Loucy (cell line): ENCODE results near the gene KCNK3.

Source experiments
- H2AFZ ChIP-seq: fragments of 200-600 bp; sonication (generic); 2 replicates; pipeline ENCODE4 v1.6.0; 2016; ENCODE audit warnings: antibody characterized with exemption, mild to moderate bottlenecking, low read length, moderate library complexity
- H3F3A ChIP-seq: fragments of 200-600 bp; 2 replicates; pipeline ENCODE4 v1.6.0; 2016; ENCODE audit warnings: antibody characterized with exemption, low read depth, mild to moderate bottlenecking
- H3K27me3 ChIP-seq: fragments of 200-600 bp; sonication (generic); 2 replicates; pipeline ENCODE4 v1.6.1; 2014; ENCODE audit warnings: low read length, mild to moderate bottlenecking; ENCODE audit not compliant: insufficient read depth, poor library complexity, severe bottlenecking
- H3K36me3 ChIP-seq: fragments of 200-600 bp; sonication (generic); 2 replicates; pipeline ENCODE4 v1.6.1; 2016; ENCODE audit warnings: low read length; ENCODE audit not compliant: insufficient read depth
- H3K4me1 ChIP-seq: fragments of 200-600 bp; sonication (generic); 2 replicates; pipeline ENCODE4 v1.5.1; 2014; ENCODE audit warnings: low read length, mild to moderate bottlenecking; ENCODE audit not compliant: insufficient read depth, poor library complexity, severe bottlenecking
- H3K4me2 ChIP-seq: fragments of 200-600 bp; sonication (generic); 2 replicates; pipeline ENCODE4 v1.6.0; 2014; ENCODE audit warnings: antibody characterized with exemption, low read length, low read depth, mild to moderate bottlenecking; ENCODE audit not compliant: poor library complexity, severe bottlenecking
- H3K4me3 ChIP-seq: fragments of 200-600 bp; sonication (generic); 2 replicates; pipeline ENCODE4 v1.5.1; 2014; ENCODE audit warnings: low read length, mild to moderate bottlenecking, mixed read lengths; ENCODE audit not compliant: poor library complexity, severe bottlenecking
- H3K79me2 ChIP-seq: fragments of 200-600 bp; sonication (generic); 2 replicates; pipeline ENCODE4 v1.6.1; 2014; ENCODE audit warnings: low read length; ENCODE audit not compliant: insufficient read depth
- H3K9ac ChIP-seq: fragments of 200-600 bp; sonication (generic); 2 replicates; pipeline ENCODE4 v1.6.0; 2014; ENCODE audit warnings: mild to moderate bottlenecking, low read depth, low read length, moderate library complexity; ENCODE audit not compliant: poor library complexity, severe bottlenecking
- H3K9me2 ChIP-seq: fragments of 200-600 bp; sonication (generic); replicated peaks from 2 replicates; pipeline ENCODE4 v1.6.1; 2016; ENCODE audit warnings: low read depth, low read length, mixed read lengths
- H3K9me3 ChIP-seq: fragments of 200-600 bp; sonication (generic); 2 replicates; pipeline ENCODE4 v1.6.1; 2014; ENCODE audit warnings: mild to moderate bottlenecking, antibody characterized with exemption, low read length, low read depth; ENCODE audit not compliant: insufficient read depth
- H4K20me1 ChIP-seq: fragments of 200-600 bp; sonication (generic); 2 replicates; pipeline ENCODE4 v1.6.0; 2014; ENCODE audit warnings: antibody characterized with exemption, low read length, mild to moderate bottlenecking; ENCODE audit not compliant: insufficient read depth, poor library complexity, severe bottlenecking
- CTCF ChIP-seq: fragments of 200-600 bp; sonication (generic); conservative IDR thresholded peaks from 2 replicates; pipeline ENCODE4 v1.5.1; 2014; ENCODE audit warnings: mild to moderate bottlenecking, antibody characterized with exemption, low read length
- EZH2phosphoT487 ChIP-seq: fragments of 200-600 bp; IDR thresholded peaks from 2 replicates; pipeline ENCODE4 v1.6.1; 2018; ENCODE audit warnings: antibody characterized with exemption, mild to moderate bottlenecking, moderate library complexity, borderline replicate concordance

The KCNK3 gene

GRCh38 chr2:26737221-26737620, 44.7 kb downstream of the KCNK3 start:
- Histone ChIP-seq H3K9me2 (no peaks in the 10 kb centered on the region), H3K4me3 (no peak overlapping the region), H3K9me3 (no peaks in the 10 kb centered on the region), H3K9ac (no peak overlapping the region), H3K27me3 (no peaks in the 10 kb centered on the region), H3K36me3 (no peaks in the 10 kb centered on the region), H3K4me2 (no peak overlapping the region), H3F3A (no peaks in the 10 kb centered on the region), H4K20me1 (no peaks in the 10 kb centered on the region), H2AFZ (no peak overlapping the region), H3K79me2 (no peaks in the 10 kb centered on the region), H3K4me1 (peaks cover 16% of the 10 kb centered on the region)
- no peak for TF ChIP-seq CTCF
- TF ChIP-seq EZH2phosphoT487, result no peak

GRCh38 chr2:26738481-26738880, 46.0 kb downstream of the KCNK3 start:
- H3K36me3 ChIP-seq, result no peaks in the 10 kb centered on the region
- no peak for TF ChIP-seq EZH2phosphoT487
- no peak for TF ChIP-seq CTCF
- H3K4me1 ChIP-seq, result peaks cover 16% of the 10 kb centered on the region
- no peak overlapping the region for H3K4me3 ChIP-seq
- no peaks in the 10 kb centered on the region for H4K20me1 ChIP-seq
- no peaks in the 10 kb centered on the region for H3K9me3 ChIP-seq
- H3K9ac ChIP-seq, result no peak overlapping the region
- no peak overlapping the region for H2AFZ ChIP-seq
- no peaks in the 10 kb centered on the region for H3K79me2 ChIP-seq
- no peak overlapping the region for H3K4me2 ChIP-seq
- no peaks in the 10 kb centered on the region for H3K27me3 ChIP-seq
- no peaks in the 10 kb centered on the region for H3F3A ChIP-seq
- no peaks in the 10 kb centered on the region for H3K9me2 ChIP-seq

GRCh38 chr2:26739514-26739913, 47.0 kb downstream of the KCNK3 start:
- H2AFZ ChIP-seq, result no peak overlapping the region
- H3K9me3 ChIP-seq, result no peaks in the 10 kb centered on the region
- no peaks in the 10 kb centered on the region for H3K36me3 ChIP-seq
- no peaks in the 10 kb centered on the region for H3K27me3 ChIP-seq
- no peaks in the 10 kb centered on the region for H3K79me2 ChIP-seq
- TF ChIP-seq EZH2phosphoT487 (no peak), CTCF (no peak)
- no peaks in the 10 kb centered on the region for H4K20me1 ChIP-seq
- H3F3A ChIP-seq, result no peaks in the 10 kb centered on the region
- no peak overlapping the region for H3K4me3 ChIP-seq
- H3K4me2 ChIP-seq, result no peak overlapping the region
- H3K4me1 ChIP-seq, result peaks cover 16% of the 10 kb centered on the region
- no peak overlapping the region for H3K9ac ChIP-seq
- H3K9me2 ChIP-seq, result no peaks in the 10 kb centered on the region
